ENCODE measurements around the gene NDUFB1.

The NDUFB1 gene

DNA sequence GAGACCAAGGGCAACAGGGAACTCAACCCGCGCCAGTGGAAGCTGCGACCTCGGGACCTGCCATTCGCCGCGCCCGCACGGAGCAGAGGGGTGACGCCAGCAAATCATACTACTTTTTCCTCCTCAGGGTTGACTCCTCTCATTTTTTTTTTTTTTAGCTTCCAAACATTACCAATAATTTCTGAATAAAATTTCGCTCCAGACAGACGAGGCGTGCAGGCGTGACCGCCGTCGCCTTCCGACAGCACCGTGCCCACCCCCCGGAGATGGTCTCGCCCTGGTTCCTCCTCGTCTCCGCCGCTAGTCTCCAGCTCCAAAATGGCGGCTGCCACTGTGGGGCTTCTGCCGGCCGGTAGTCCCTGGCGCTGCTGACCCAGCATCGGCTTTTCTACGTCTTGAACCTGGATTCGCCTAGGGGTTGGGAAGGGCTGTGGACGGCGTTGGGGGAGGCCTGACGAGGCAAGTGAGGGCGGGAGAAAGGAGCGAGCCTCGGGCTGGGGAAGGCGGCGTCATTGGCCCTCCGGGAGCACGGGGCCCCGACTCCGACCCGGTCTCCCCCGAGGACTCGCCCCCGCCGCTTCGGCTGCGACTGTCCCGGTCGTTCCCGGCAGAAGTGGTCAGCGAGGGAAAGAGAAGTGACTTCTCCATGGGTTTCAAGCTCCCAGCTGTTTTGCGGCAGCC, at the start of gene NDUFB1, which contains the start of gene CPSF2:
TSS of gene NDUFB1 (minus strand) at position 37 of the 681 bp plus-strand sequence. CDS start 4,069 bp downstream, outside the sequence.
TSS of gene CPSF2 (plus strand) at position 300 of the 681 bp plus-strand sequence. CDS start 9,016 bp downstream, outside the sequence.
- peak; percentile 83 for DNase-seq (ENCODE audit: low spot score)

DNA sequence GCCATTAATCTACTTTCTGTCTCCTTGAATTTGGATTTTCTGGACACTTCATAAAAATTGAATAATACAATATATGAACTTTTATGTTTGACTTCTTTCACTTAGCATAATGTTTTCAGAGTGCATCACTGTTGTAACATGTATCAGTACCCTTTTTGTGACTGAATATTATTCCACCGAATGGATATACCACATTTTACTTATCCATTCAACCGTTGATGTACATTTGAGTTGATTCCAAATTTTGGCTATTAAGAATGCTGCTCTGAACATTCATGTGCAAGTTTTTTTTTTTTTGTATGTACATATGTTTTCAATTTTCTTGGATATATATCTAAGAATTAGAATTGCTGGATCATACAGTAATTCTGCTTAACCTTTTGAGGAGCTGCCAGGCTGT, 43.5 kb upstream of the NDUFB1 start:
- no peak for DNase-seq (ENCODE audit: low spot score)

DNA sequence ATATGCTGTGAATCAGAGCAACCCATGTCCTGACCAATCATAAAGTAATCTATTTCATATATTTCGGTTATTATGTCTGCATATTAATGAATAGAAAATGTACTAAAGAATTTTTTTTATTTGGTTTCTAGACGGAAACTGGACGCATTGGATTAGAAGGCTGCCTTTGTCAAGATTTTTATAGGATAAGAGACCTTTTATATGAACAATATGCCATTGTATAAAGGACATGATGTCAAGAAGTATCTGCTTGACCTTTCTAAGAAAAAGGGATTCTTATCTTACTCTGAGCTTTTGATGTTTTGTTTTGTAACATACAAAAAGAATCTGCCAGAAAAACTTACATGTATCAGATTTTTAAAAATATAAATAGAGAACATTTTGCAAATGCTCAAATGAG, 40.0 kb upstream of the NDUFB1 start:
- no peak for DNase-seq (ENCODE audit: low spot score)

DNA sequence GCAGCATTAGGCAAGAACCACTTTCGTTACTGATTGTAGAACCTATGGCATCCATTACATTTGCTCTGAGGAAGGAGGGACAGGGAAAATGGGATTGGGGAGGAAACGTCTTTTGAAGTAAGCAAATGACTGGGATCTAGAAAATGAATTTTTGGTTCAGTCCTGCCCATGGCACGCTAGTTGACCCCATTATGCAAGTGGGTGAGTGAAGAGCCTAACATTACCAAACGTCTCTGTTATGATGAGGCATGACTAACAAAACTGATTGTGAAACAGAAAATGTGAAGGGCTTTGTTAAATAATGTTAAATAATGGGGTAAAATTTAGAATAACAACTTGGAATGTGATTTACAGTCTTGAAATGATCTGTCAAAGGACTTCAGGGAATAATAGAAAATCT, 39.1 kb upstream of the NDUFB1 start:
- DNase-seq (ENCODE audit: low spot score), result no peak

DNA sequence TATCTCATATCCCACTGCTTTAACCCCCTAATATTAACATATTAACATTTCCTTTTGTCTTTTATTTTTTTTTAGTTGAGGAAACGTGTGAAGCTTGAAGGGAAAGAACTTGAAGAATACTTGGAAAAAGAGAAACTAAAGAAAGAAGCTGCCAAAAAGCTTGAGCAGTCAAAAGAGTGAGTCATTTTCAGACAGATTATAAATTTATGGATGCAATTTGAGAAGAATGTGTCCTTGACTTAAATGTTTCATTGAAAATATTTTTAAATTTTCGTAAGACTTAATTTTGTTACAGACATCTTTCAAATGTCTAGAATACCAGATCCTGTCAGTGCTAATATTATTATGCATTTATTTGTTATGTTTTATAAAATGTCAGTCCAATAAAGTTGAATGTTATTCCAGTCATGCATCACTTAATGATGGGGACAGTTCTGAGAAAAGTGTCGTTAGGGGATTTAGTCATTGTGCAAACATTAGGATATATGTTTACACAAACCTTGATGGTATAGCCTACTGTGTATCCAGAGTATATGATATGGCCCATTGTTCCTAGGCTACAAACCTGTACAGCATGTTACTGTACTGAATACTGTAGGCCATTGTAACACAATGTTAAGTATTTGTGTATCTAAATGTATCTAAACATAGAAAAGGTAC, 32.9 kb upstream of the NDUFB1 start:
- no peak for DNase-seq (ENCODE audit: low spot score)

DNA sequence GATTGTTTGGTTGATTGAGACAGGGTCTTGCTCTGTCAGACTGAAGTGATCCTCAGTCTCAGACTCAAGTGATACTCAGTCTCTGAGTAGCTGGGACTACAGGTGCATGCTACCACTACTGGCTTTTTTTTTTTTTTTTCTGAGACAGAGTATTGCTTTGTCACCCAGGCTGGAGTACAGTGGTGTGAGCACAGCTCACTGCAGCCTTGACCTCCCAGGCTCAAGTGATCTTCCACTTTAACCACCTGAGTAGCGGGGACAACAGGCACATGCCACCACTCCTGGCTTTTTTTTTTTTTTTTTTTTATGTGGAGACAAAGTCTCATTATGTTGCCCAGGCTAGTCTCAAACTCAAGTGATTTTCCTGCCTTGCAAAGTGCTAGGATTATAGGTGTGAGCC, 32.1 kb upstream of the NDUFB1 start:
- DNase-seq (ENCODE audit: low spot score), result no peak

DNA sequence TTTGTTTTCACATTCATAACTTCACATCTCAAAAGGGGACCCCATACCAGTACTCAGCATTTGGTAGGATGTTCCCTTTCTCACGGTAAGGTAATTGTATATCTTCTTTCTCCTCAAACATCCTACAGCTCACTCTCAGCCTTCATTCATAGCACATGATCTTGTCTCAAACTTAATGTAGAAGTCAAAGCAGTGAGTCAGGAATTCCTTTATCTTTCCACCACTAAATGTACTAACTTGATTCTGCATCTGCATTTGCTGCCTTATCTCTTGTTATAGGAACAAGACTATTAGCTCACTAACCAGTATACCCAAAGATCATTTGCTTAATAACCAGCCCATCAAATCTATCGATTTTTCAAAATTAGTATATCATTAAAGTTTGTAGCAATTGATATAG, 23.2 kb upstream of the NDUFB1 start:
- DNase-seq (ENCODE audit: low spot score), result no peak

DNA sequence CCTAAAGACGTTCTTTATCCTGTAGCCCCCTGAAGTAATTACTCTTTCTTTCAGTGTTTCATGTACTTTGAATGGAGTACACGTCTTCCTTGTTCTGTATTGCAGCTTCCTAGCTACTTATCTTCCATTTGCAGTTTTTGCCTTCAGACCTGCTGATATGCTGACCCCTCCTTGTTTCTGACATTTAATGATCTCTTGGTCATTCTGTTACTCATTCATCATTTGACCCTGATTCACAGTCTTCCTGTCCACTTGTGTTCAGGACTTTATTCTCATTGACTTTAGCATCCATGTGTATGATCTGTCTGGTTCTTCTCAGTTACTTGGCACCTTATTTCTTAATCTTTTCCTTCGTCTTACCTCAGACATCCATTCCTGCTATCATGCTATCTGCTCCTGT, 22.5 kb upstream of the NDUFB1 start:
- no peak for DNase-seq (ENCODE audit: low spot score)

DNA sequence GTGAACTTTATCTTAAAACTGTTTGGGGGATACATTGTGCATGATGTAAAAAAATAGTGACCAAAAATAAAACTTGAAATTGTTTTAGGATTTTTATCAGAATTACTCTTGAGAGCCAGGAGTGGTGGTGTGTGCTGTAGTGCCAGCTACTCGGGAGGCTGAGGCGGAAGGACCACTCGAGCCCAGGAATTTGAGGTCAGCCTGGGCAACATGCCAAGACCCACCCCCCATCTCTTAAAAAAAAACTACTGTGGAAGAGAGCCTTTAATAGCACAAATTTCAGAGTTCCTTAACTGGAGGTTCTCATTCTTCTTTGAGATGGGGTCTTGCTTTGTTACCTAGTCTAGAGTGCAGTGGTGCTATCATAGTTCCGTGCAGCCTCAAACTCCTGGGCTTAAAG, 21.8 kb upstream of the NDUFB1 start:
- DNase-seq (ENCODE audit: low spot score), result no peak

DNA sequence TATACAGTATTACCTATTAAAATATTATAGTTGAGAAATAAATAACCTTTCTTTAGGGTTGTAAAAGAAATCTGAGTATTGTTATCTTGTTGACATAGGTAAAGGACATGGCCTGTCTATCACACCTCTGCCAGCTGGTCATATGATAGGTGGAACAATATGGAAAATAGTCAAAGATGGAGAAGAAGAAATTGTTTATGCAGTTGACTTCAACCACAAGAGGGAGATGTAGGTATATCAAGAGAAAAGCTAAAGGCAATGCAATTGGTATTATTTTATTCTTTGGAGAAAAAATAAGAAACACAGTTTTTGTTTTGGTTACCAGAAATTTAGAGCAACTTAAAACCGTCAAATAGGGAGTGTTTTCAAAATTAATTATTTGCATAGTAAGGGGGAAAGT, 13.8 kb upstream of the NDUFB1 start:
- peak; percentile 31 for DNase-seq (ENCODE audit: low spot score)

DNA sequence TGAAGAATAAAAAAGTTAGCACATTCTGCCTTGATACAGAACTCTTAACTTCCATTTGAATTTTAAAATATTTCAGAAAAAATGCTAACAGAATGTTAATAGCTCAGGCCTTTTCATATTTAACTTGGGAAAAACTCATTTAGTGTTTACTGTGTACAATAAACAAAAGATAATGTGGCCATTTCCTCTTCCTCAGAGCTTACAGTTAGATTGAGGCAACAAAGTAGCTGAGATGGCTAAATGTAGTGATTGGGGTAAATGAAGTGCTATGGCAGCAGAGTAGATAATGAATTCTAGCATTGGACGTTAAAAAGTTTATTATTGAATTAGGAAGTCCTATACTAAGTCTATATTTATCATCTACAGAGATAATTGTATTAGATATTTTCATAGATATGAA, 12.9 kb upstream of the NDUFB1 start:
- no peak for DNase-seq (ENCODE audit: low spot score)

DNA sequence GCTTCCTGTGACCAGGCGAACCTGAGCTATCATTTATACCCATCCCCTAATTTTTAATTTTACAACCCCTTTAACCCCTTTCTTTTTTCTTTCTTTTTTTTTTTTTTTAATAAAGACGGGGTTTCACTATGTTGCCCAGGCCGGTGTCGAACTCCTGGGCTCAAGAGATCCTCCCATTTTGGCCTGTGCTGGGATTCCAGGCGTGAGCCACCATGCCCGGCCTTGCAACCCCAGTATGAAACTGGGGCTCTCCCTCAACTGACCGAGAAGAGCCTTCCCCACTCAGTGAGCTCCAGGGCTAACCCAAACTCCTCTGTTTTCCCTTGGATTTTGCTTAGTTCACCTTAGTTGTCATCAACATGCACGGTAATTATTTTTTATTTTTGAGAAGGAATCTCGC, 1.3 kb upstream of the NDUFB1 start:
- DNase-seq (ENCODE audit: low spot score), result no peak

DNA sequence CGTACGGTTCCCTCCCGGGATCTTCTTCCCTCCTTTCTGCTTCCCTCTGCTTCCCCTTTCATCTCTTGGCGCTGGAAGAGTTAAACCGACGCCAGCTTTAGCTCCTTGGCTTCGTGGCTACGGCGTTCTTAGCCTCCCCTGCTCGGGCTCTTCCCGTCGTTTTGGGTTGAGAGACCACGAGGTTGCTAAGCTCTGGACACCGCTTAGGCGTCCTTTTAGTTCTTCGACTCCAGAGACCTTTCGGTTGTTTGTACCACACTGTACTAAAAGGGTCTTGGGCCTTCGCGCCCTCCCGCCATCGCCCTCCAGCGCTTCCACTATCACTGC, 808 bp upstream of the NDUFB1 start:
- DNase-seq (ENCODE audit: low spot score), result no peak

DNA sequence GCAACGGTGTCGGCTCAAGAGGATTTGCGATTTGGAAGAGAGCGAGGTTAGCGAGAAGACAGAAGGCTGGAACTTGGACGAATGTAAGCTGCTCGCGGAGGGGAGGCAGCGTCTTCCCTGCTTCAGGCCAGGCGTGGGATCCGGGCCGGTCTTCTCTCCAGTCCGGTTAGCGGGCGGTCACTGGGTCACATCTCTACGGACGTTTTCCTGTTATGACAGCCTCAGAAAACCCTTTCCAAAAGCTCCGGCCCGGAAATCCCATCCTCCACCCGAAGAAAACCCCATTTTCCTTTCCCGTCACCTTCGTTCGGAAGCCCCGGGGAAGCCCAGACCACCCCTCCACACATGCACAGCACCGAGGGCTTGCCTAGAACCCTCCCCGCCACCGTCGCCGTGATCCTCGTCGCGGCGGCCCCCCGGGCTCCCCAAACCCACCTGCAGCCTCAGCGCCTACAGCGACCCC, 268 bp downstream of the NDUFB1 start:
- DNase-seq (ENCODE audit: low spot score), result peak; percentile 53

DNA sequence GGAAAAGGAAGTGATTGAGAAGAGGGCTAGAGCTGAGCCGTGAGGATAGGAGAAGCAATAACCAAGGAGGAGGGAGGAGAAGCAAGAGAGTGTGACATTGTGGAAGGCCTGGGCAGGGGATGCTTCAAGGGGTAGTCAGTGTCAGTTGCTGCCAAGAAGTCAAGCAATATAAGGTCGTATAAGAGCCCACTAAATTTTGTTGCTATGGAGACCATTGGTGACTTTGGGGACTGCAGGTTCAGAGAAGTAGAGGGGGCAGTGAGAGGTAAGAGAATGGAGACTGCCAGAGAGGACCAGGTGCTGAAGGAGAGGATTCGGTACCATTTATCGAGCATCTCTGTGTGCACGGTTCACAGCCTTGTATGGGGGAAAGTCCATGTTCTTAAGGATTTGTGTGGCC, 12.0 kb downstream of the NDUFB1 start:
- no peak for DNase-seq (ENCODE audit: low spot score)

DNA sequence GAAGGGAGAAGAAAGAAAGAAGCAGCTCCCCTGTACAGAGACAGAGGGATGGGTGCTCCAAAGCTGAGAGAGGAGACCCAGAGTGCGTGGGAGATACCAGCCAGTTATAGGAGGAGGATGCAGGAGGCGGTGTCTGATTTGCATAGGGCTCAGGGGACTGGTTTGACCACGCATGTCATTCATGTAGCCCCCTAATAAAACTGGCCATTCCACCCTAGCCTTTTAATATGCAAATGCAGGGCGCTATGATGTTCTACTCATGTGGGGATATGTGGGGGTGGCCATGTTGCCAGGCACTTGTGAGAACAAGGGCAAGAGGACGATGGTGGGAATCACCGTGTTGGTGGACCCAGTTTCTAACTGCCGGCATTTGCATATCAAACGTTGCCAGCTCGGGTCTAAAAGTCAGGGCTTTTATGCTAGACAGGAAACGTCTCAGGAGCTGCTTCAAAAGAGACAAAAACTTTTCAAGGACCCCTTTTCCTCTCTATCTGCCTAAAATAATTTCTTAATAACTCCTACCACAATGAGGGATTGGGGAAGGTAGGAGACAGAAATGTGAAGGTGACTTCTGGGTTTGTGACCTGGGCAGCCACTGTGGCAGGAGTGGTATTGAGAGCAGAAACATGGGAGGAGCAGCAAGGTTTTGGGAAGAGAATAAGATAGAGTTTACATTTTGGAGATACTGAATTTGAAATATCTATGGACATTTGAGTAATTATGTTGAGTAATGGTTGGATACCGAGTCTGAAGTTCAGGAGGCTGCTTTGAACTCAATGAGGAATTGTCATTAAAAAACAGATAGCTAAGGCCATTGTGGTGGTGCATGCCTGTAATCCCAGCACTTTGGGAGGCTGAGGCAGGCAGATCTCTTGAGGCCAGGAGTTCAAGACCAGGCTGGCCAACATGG, 12.9 kb downstream of the NDUFB1 start:
- DNase-seq (ENCODE audit: low spot score), result no peak

DNA sequence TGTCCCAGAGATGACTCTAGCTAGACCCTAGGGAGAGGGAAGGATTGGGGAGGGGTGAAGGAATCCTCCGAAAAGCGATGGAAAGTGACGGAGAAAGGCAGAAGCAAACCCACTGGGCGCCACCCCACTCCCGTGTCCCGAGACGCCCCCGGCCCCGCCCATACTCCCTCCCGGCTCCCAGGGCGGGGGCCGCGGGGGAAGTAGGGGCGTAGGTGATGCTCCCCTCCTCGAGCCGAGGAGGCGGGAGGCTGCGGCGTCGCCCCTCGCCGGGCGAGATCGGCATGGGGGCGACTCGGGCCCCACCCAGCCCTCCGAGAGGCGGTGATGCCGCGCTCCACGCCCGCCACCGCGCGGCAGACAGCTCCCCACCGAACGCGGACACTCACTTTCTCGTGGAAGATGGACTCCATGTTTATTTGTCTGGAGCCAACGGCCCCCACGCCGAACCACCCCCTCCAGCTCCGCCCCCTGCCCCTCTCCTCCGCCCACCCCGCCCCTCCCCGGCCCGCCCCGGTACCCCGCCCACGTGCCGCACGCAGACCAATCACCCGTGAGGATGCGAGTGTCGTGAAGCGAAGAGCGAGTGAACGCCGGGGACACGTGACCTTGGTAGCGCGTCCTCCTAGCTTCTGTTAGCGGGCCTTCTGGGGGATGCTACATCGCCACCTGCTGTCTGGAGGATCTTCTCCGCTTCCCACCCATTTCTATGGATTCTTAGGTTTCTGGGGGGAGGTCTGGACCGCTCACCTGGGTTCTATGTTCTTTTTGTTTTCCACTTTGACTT, 15.2 kb downstream of the NDUFB1 start, which contains the start of gene ATXN3:
TSS of gene ATXN3 (minus strand) at position 440 of the 784 bp plus-strand sequence. CDS start at position 410, 30 bp downstream.
- peak; percentile 94 for DNase-seq (ENCODE audit: low spot score)

DNA sequence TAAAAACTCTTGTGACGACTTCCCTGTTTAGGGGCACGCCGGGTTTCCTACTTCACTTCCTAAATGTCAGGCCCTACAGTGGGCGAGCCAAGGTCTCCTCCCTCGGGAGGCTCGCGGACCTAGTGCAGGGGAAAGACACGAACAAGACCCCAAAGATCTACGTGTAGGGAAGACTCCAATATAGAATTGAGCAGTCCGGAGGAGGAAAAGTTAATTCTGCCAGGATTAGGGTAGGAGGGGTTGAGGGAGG, 15.7 kb downstream of the NDUFB1 start:
- DNase-seq (ENCODE audit: low spot score), result peak; percentile 22

DNA sequence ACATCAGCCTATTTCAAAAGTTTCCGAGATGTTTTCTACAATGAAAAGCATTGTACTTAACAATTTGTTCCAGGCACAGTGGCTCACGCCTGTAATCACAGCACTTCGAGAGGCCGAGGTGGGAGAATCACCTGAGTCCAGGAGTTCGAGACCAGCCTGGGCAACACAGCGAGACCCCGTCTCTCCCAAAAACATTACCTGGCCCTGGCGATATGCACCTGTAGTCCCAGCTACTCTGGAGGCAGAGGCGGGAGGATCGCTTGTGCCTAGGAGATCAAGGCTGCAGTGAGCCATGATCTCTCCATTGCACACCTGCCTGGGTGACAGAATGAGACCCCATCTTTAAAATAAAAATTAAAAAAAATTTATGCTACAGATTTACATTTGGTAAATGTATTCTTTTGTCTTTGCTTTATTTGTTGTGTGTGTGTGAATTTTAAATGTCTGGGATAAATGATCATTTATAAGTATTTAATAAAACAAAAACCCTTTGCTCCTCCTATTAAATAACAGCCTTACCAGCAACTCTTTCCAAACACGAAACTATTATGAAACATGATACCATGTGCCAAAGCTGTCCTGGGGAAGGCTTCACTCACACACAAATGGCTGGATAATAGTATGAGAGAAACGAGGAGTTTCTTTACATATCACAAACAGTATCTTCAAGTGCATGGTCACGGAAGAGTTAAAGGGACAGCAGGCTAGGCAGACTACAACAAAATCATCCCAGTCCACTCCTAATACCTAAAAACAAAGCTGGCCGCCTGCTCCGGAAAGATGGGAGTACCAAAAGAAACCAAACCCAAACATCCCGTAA, 16.2 kb downstream of the NDUFB1 start:
- no peak for DNase-seq (ENCODE audit: low spot score)

DNA sequence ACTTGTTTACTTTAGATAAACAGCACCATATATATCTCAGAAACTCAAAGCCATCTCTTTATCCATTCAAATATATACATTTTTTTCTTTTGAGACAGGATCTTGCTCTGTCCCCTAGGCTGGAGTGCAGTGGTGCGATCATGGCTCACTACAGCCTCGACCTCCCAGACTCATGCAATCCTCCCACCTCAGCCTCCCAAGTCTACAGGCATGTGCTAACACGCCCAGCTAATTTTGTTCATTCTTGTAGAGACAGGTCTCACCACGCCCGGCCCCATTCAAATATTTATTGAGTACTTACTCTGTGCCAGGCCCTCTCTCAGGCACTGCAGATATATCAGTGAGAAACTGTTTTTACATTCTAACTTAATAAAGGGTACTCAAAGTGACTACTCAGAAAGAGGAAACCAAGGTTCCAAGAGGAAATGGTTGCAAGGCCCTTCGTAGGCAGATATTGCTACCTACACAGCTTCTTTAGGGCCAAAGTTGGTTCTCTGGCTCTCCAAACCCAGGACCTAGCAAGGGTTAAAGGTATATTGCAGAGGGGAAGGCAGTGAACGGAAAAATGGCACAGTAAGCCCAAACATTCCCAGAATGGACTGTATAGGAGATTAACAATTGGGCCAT, 18.0 kb downstream of the NDUFB1 start:
- DNase-seq (ENCODE audit: low spot score), result no peak

DNA sequence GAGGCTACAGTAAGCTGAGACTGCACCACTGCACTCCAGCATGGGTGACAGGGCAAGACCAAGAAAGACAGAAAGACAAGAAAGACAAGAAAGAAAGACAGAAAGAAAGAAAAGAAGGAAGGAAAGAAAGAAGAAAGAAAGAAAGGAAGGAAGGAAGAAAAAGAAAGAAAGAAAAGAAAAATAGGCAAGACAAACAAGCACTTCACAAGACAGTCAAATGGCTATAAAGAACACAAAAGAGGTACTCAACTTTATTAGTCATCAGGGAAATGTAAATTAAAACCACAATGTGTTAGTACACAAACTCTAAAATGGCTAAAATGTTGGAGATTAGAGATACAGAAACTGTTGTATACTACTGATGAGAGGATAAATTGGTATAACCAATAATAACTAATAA, 21.7 kb downstream of the NDUFB1 start:
- no peak for DNase-seq (ENCODE audit: low spot score)
